Measurements from ENCODE around the gene AFDN. TPM values are rescaled to one million over a fixed set of nuclear protein-coding genes. Genes with fewer than 3 reads are reported as not detected.

The AFDN gene
- total and polyA plus RNA-seq, 2 experiments from 2014 or later = 66.9 to 200 TPM

- Mint-ChIP-seq H3K36me3 (ENCODE audit: low read depth) (peaks cover 7% of the 10 kb centered on the region; the same call in 1 of the 3 replicates), H3K9me3 (peaks cover 15% of the 10 kb centered on the region), H3K27ac (no peak overlapping the region), H3K4me1 (peaks cover 1% of the 10 kb centered on the region; the same call in 2 of the 3 replicates), H3K4me3 (no peak overlapping the region), H3K27me3 (ENCODE audit: insufficient read depth, low read depth, poor library complexity) (peaks cover 2% of the 10 kb centered on the region)
- ATAC-seq (no peak), DNase-seq (ENCODE audit: low spot score) (no peak)
- TF ChIP-seq CTCF (conservative IDR thresholded peaks at IDR 0.05; ENCODE audit: low read depth in 2 of 2) (no peak), EZH2 (IDR thresholded peaks at IDR 0.05; ENCODE audit: low read depth, unreplicated experiment) (no peak), POLR2AphosphoS5 (IDR thresholded peaks at IDR 0.05; ENCODE audit: low read depth) (no peak), STAT1 (IDR thresholded peaks at IDR 0.05; ENCODE audit: unreplicated experiment) (no peak), REST (IDR thresholded peaks at IDR 0.05; ENCODE audit: unreplicated experiment) (no peak), NANOG (IDR thresholded peaks at IDR 0.05; ENCODE audit: borderline replicate concordance) (no peak), EZH2phosphoT487 (IDR thresholded peaks at IDR 0.05; ENCODE audit: unreplicated experiment) (no peak), ZNF462 (CRISPR knock-in tag; IDR thresholded peaks at IDR 0.05) (no peak)
- Histone ChIP-seq H4K20me1 (replicated peaks; ENCODE audit: insufficient read depth) (no peaks in the 10 kb centered on the region), H3K4me3 (no peak overlapping the region), H3K4me1 (ENCODE audit: insufficient read depth) (no peaks in the 10 kb centered on the region), H3K9me2 (ENCODE audit: insufficient read depth) (no peaks in the 10 kb centered on the region), H3F3A (replicated peaks; ENCODE audit: low read depth) (no peaks in the 10 kb centered on the region), H3K79me2 (replicated peaks; ENCODE audit: insufficient read depth) (no peaks in the 10 kb centered on the region), H3K27ac (ENCODE audit: low read depth) (no peak overlapping the region), H3K36me3 (ENCODE audit: insufficient read depth) (no peaks in the 10 kb centered on the region), H3K4me2 (no peak overlapping the region), H3K27me3 (ENCODE audit: insufficient read depth) (no peaks in the 10 kb centered on the region), H2AFZ (no peak overlapping the region)
Measured at GRCh38 chr6:168011291-168011690, 184.6 kb downstream of the AFDN start.
